Esophagus muscularis mucosa (tissue), 4 donors: ENCODE results near the gene MRM2. TPM values are rescaled to one million over a fixed set of nuclear protein-coding genes. Genes with fewer than 3 reads are reported as not detected.

Experiments used
- DNase-seq: peaks from one replicate; pipeline ENCODE4 v3.0.0-alpha.2; 2017; ENCODE audit errors: extremely low spot score
- H3K27ac ChIP-seq, 4 donors: fragments of 200-600 bp; sonication (generic); replicated peaks in 1 of 4; 1 replicate in 3 of 4; 2 replicates in 1 of 4; pipeline ENCODE4 v1.5.1; 2016 to 2019; ENCODE audit warnings: mild to moderate bottlenecking in 1 of 4
- H3K27me3 ChIP-seq, 4 donors: fragments of 200-600 bp; sonication (generic); one replicate each; pipeline versions ENCODE4 v1.5.1 to v1.6.0; 2016 to 2019
- H3K36me3 ChIP-seq, 4 donors: fragments of 200-600 bp; sonication (generic); one replicate each; pipeline ENCODE4 v1.5.1; 2016 to 2019
- H3K4me1 ChIP-seq, 4 donors: fragments of 200-600 bp; sonication (generic); one replicate each; pipeline ENCODE4 v1.5.1; 2016 to 2019
- H3K4me3 ChIP-seq, 4 donors: fragments of 200-600 bp; sonication (generic); 1 replicate in 2 of 4; 2 replicates in 2 of 4; pipeline ENCODE4 v1.5.1; 2016 to 2019; ENCODE audit warnings: mild to moderate bottlenecking in 4 of 4, moderate library complexity in 1 of 4
- H3K9me3 ChIP-seq, 4 donors: fragments of 200-600 bp; sonication (generic); 1 replicate in 3 of 4; 2 replicates in 1 of 4; pipeline ENCODE4 v1.5.1; 2016 to 2019
- CTCF ChIP-seq, 3 experiments: fragments of 200-600 bp in 2 of 3; fragments of 450-650 bp in 1 of 3; sonication (generic) in 2 of 3; IDR thresholded peaks; one replicate each; pipeline ENCODE4 v1.5.1; 2017 to 2019; ENCODE audit warnings: antibody characterized with exemption in 3 of 3, mild to moderate bottlenecking in 2 of 3, moderate library complexity in 1 of 3
- EP300 ChIP-seq: sonication (generic); formaldehyde crosslinking; IDR thresholded peaks from one replicate; pipeline ENCODE4 v1.6.1; 2017; ENCODE audit warnings: antibody characterized with exemption
- POLR2A ChIP-seq: fragments of 450-650 bp; IDR thresholded peaks from one replicate; pipeline ENCODE4 v1.6.1; 2017; ENCODE audit warnings: antibody characterized with exemption, moderate library complexity, mild to moderate bottlenecking, low read depth
- POLR2AphosphoS5 ChIP-seq, 2 donors: sonication (generic); formaldehyde crosslinking; IDR thresholded peaks; one replicate each; pipeline ENCODE4 v1.6.1; 2017; ENCODE audit warnings: antibody characterized with exemption in 2 of 2
- WGBS: methylation state at CpG from one replicate; pipeline ENCODE4 v1.1.5; 2018; 5-methylcytosine and 5-hydroxymethylcytosine counted together
- intact Hi-C: fragments of 100-400 bp; cut with DNase I; formaldehyde crosslinking; loops from one replicate; pipeline ENCODE4 v1.15.1; 2023
- total RNA-seq, 4 donors: library from RNA; depleted of rRNA; stranded (reverse); fragments of >200 nt; gene quantifications; one replicate each; pipeline versions ENCODE4 v1.1.0 to v1.2.1, GENCODE V29; 2016

MRM2 gene
- total RNA-seq, 4 donors from 2014 or later, result 13.3 to 20.3 (median 16.5) TPM

- H3K4me3 ChIP-seq, result no peak overlapping the region
- peaks cover 6 to 25% (median 16%) of the 10 kb centered on the region in 4 donors for H3K4me1 ChIP-seq
- WGBS, result 76% methylated on average over 2 of the region's 2 CpGs
- no peak for DNase-seq
- no peak overlapping the region for H3K27ac ChIP-seq
- H3K36me3 ChIP-seq, result peaks cover 0 to 13% (median 11%) of the 10 kb centered on the region in 4 donors
- TF ChIP-seq EP300 (no peak), POLR2A (no peak), CTCF (IDR thresholded peaks at IDR 0.05) (no peak), POLR2AphosphoS5 (IDR thresholded peaks at IDR 0.05) (no peak)
- H3K27me3 ChIP-seq, result no peaks in the 10 kb centered on the region
- no peaks in the 10 kb centered on the region for H3K9me3 ChIP-seq
- intact Hi-C loops, result no loop called here
Measured at GRCh38 chr7:2280424-2280823, 38.4 kb upstream of the MRM2 start.

- Histone ChIP-seq H3K9me3 (no peaks in the 10 kb centered on the region), H3K36me3 (peaks cover 0 to 17% (median 12%) of the 10 kb centered on the region in 4 donors), H3K27ac (no peak overlapping the region), H3K4me3 (no peak overlapping the region), H3K4me1 (peaks cover 6 to 25% (median 16%) of the 10 kb centered on the region in 4 donors), H3K27me3 (no peaks in the 10 kb centered on the region)
- WGBS, result 55% methylated on average over 4 of the region's 4 CpGs
- TF ChIP-seq POLR2A, result no peak
- no peak for TF ChIP-seq EP300
- TF ChIP-seq CTCF (IDR thresholded peaks at IDR 0.05), result no peak
- TF ChIP-seq POLR2AphosphoS5 (IDR thresholded peaks at IDR 0.05), result no peak
- DNase-seq, result no peak
- intact Hi-C loops, result no loop called here
Measured at GRCh38 chr7:2279896-2280295, 37.9 kb upstream of the MRM2 start.

- Histone ChIP-seq H3K36me3 (peaks cover 0 to 34% (median 26%) of the 10 kb centered on the region in 4 donors), H3K27ac (no peak overlapping the region), H3K4me1 (peaks cover 6 to 25% (median 16%) of the 10 kb centered on the region in 4 donors), H3K27me3 (no peaks in the 10 kb centered on the region), H3K9me3 (no peaks in the 10 kb centered on the region), H3K4me3 (no peak overlapping the region)
- intact Hi-C loops, result no loop called here
- TF ChIP-seq EP300, result no peak
- TF ChIP-seq POLR2A, result no peak
- no peak for TF ChIP-seq CTCF (IDR thresholded peaks at IDR 0.05)
- no peak for TF ChIP-seq POLR2AphosphoS5 (IDR thresholded peaks at IDR 0.05)
- 97% methylated on average over 4 of the region's 11 CpGs for WGBS
- no peak for DNase-seq
Measured at GRCh38 chr7:2278026-2278425, 36.0 kb upstream of the MRM2 start.

- Histone ChIP-seq H3K36me3 (peaks cover 0 to 51% (median 36%) of the 10 kb centered on the region in 4 donors), H3K27ac (no peak overlapping the region), H3K27me3 (no peaks in the 10 kb centered on the region), H3K4me1 (peaks cover 0 to 10% (median 2%) of the 10 kb centered on the region in 4 donors), H3K4me3 (no peak overlapping the region), H3K9me3 (no peaks in the 10 kb centered on the region)
- WGBS, result 94% methylated on average over 16 of the region's 18 CpGs
- no peak for DNase-seq
- no peak for TF ChIP-seq EP300
- intact Hi-C loops, result no loop called here
Measured at GRCh38 chr7:2276107-2276506, 34.1 kb upstream of the MRM2 start.

GRCh38 chr7:2275101-2275500 lies 33.1 kb upstream of the MRM2 start:
- TF ChIP-seq EP300, result no peak
- TF ChIP-seq POLR2AphosphoS5 (IDR thresholded peaks at IDR 0.05), result no peak
- TF ChIP-seq POLR2A, result no peak
- TF ChIP-seq CTCF (IDR thresholded peaks at IDR 0.05), result no peak
- H3K27ac ChIP-seq, result no peak overlapping the region
- no peaks in the 10 kb centered on the region for H3K9me3 ChIP-seq
- no peak for DNase-seq
- H3K4me1 ChIP-seq, result peaks cover 0 to 2% (median 0%) of the 10 kb centered on the region in 4 donors
- intact Hi-C loops, result no loop called here
- no peaks in the 10 kb centered on the region for H3K27me3 ChIP-seq
- H3K4me3 ChIP-seq, result no peak overlapping the region
- WGBS, result 90% methylated on average over 18 of the region's 18 CpGs
- peaks cover 0 to 59% (median 44%) of the 10 kb centered on the region in 4 donors for H3K36me3 ChIP-seq
